Measurements from ENCODE around the gene SLC25A39.
"Not testable (repeated sequence)": the region's sequence is repeated elsewhere in the genome, so short reads cannot be mapped to it uniquely, and the experiment has no call there.

SLC25A39 gene, protein sequence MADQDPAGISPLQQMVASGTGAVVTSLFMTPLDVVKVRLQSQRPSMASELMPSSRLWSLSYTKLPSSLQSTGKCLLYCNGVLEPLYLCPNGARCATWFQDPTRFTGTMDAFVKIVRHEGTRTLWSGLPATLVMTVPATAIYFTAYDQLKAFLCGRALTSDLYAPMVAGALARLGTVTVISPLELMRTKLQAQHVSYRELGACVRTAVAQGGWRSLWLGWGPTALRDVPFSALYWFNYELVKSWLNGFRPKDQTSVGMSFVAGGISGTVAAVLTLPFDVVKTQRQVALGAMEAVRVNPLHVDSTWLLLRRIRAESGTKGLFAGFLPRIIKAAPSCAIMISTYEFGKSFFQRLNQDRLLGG
- long read RNA-seq, donor 1, transcript SLC25A39-201 (12 exons, 1,607 nt) = major isoform, 33 of 51 reads
- long read RNA-seq, donor 1, transcript SLC25A39-202 (12 exons, 1,565 nt) = minor isoform, 14 of 51 reads
- long read RNA-seq, donor 1, partial matches to known transcripts = 0 of 51 reads
- long read RNA-seq, donor 1, other reads (novel, unspliced or antisense) = 0 of 51 reads
- long read RNA-seq, donor 2, transcript SLC25A39-201 (12 exons, 1,607 nt) = major isoform, 19 of 30 reads
- long read RNA-seq, donor 2, transcript SLC25A39-202 (12 exons, 1,565 nt) = minor isoform, 9 of 30 reads
- long read RNA-seq, donor 2, partial matches to known transcripts = 0 of 30 reads
- long read RNA-seq, donor 2, other reads (novel, unspliced or antisense) = 0 of 30 reads
- long read RNA-seq, donor 3, transcript SLC25A39-201 (12 exons, 1,607 nt) = major isoform, 10 of 14 reads
- long read RNA-seq, donor 3, partial matches to known transcripts = 0 of 14 reads
- long read RNA-seq, donor 3, other reads (novel, unspliced or antisense) = 0 of 14 reads
- long read RNA-seq, donor 4, transcript SLC25A39-201 (12 exons, 1,607 nt) = major isoform, 23 of 36 reads
- long read RNA-seq, donor 4, partial matches to known transcripts = 5 of 36 reads
- long read RNA-seq, donor 4, other reads (novel, unspliced or antisense) = 0 of 36 reads
- long read RNA-seq, donor 5, transcript SLC25A39-202 (12 exons, 1,565 nt) = minor isoform, 11 of 59 reads
- long read RNA-seq, donor 5, transcript SLC25A39-201 (12 exons, 1,607 nt) = major isoform, 39 of 59 reads
- long read RNA-seq, donor 5, partial matches to known transcripts = 0 of 59 reads
- long read RNA-seq, donor 5, other reads (novel, unspliced or antisense) = 7 of 59 reads
- long read RNA-seq, donor 6, transcript SLC25A39-202 (12 exons, 1,565 nt) = minor isoform, 9 of 47 reads
- long read RNA-seq, donor 6, transcript SLC25A39-201 (12 exons, 1,607 nt) = major isoform, 36 of 47 reads
- long read RNA-seq, donor 6, partial matches to known transcripts = 0 of 47 reads
- long read RNA-seq, donor 6, other reads (novel, unspliced or antisense) = 0 of 47 reads
- long read RNA-seq, donor 7 = 0 reads
- long read RNA-seq, donor 8, transcript SLC25A39-201 (12 exons, 1,607 nt) = major isoform, 31 of 42 reads
- long read RNA-seq, donor 8, transcript SLC25A39-202 (12 exons, 1,565 nt) = minor isoform, 8 of 42 reads
- long read RNA-seq, donor 8, partial matches to known transcripts = 0 of 42 reads
- long read RNA-seq, donor 8, other reads (novel, unspliced or antisense) = 0 of 42 reads

DNA sequence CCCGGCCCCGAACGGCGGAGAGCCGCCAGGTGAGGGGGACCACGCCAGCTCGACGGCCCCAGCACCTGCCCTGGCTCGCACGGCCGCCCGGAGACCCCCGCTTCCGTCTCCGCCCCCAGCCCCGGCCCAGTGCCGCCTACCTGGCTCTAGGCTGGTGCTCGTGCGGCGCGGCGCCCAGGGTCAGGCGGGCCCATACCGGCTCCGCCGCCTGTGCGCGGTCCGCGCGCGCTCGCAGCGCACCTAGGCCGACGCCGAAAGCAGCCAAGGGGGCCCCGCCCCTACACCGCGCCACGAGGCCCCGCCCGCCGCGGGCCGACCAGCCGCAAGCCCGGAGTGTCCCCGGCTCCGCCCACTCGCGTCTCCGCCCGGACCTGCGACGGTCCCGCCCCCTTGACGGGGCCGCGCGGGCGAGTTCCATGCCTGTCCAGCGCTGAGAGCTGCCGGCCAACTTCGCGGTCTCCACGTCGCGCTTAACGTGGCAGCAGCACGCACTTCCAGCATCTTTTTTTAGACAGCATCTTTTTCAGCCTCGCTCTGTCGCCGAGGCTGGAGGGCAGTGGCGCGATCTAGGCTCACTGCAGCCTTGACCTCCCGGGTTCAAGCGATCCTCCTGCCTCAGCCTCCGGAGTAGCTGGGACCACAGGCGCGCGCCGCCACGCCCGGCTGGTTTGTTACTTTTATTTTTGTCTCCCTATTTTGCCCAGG is at the start of gene SLC25A39:
SLC25A39 (minus strand) TSS at position 253 of the 705 bp plus-strand sequence. CDS start 1,261 bp downstream, outside the sequence.
- peak; percentile 93 for DNase-seq

DNA sequence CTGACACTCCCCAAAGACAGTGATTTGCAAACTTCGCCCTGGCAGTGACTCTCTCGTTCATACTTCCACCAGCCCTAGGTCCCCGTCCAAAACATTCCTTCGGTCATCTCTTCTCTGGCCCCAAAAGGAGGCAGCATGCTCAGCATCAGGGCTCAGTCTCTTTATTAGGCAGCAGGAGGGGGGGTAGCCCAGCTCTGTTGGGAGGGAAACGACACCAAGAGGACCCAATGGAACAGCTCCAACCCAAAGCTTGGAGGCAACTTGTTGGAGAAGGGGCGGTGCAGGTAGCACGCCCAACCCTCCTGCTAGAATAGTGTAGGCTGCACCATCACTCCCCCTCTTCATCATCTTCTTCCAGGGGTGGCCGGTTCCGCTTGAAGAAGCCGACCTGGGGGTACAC is 47.4 kb upstream of the SLC25A39 start:
- no peak for DNase-seq

DNA sequence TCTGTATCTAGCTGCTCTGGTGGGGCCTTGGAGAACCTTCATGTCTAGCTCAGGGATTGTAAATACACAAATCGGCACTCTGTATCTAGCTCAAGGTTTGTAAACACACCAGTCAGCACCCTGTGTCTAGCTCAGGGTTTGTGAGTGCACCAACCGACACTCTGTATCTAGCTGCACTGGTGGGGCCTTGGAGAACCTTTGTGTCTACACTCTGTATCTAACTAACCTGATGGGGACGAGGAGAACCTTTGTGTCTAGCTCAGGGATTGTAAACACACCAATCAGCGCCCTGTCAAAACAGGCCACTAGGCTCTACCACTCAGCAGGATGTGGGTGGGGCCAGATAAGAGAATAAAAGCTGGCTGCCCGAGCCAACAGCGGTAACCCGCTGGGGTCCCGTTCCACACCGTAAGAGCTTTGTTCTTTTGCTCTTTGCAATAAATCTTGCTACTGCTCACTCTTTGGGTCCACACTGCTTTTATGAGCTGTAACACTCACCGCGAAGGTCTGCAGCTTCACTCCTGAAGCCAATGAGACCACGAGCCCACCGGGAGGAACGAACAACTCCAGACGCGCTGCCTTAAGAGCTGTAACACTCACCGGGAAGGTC is 44.9 kb upstream of the SLC25A39 start:
- DNase-seq = not testable (repeated sequence)

DNA sequence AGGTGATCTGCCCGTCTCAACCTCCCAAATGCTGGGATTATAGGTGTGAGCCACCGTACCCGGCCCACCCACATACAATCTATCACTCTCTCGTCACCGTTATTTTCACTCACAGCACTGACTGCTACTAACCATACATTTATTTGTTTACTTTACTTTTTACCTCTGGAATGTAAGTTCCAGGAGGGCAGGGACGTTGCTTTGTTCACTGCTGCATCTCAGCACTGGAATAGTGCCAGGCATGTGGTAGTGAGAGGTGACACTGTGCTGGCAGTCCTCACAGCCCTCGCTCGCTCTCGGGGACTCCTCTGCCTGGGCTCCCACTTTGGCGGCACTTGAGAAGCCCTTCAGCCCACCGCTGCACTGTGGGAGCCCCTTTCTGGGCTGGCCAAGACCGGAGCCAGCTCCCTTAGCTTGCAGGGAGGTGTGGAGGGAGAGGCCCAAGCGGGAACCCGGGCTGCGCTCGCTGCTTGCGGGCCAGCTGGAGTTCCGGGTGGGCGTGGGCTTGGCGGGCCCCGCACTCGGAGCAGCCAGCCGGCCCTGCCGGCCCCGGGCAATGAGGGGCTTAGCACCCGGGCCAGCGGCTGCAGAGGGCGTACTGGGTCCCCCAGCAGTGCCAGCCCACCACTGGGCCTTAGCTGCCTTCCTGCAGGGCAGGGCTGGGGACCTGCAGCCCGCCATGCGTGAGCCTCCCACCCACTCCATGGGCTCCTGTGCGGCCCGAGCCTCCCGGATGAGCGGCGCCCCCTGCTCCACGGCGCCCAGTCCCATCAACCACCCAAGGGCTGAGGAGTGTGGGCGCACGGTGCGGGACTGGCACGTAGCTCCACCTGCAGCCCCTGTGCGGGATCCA is 44.0 kb upstream of the SLC25A39 start:
- DNase-seq = not testable (repeated sequence)

DNA sequence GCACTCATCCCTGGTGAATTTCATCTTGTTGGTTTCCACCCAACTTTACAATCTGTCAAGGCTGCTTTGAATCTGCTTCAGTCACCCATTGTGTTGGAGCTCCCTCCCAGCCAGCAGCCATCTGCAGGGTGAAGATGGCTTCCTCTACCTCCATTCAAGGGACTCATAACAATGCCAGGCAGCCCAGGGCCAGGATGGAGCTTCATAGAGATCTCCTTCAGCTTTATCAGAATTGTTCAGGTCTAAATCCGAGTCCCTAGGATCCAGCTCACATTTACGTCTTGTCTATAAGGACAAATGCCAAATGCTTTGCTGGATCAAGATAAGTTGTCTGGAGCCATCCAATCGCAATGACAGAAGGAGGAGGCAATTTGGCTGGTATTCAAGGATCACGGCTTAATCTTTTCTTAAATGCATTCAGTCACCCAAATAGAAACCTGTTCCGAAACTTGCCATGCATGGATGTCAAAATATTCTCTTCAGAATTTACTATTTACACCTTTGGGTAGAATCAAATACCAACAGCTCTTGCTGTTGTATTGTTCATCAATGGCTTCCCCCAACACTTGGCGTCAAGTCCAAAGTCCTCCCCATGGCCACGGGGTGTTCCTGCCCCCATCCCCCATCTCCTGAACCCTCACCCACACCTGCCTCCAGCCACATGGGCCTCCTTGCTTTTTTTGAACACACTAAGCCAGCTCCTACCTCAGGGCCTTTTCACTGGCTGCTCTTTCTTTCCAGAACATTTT is 42.8 kb upstream of the SLC25A39 start:
- no peak for DNase-seq

GRCh38 chr17:44365051-44365450 is 40.4 kb upstream of the SLC25A39 start:
- DNase-seq = not testable (repeated sequence)

- no peak for DNase-seq
Observed at GRCh38 chr17:44363613-44364159, 39.1 kb upstream of the SLC25A39 start, which contains the start of gene FAM171A2. Gene FAM171A2 (minus strand): TSS chr17:44363853. CDS start chr17:44363714, 139 bp downstream.

DNA sequence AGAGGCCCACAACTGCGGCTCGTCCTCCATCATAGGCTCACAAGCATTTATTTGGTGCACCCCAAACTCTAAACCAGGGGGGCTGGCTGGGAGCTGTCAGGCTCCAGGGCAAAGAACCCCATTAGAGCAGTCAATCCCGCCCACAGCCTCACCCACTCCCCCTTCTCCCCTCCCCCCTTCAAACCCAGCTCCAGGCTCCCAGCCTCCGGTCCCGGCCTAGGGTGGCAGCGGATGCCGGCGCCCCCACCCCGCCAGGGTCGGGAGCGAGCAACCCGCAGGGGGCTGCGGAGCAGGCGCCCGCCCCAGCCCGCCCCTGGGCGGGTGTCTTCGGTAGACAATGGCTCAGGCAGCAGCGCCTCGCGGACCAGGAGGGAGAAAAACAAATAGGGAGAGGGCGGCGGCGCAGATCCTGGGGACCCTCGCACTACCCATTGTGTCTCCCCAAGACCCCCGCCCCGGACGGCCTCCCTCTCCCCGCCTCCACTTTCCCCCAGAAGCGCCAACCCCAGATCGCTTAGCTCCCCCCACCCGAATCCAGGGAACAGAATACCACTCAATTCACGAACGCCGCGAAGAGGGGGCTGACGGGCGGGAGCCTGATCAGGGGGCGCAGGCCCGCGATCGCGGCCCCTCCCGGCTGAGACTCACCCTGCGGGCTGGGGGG is 38.5 kb upstream of the SLC25A39 start:
- DNase-seq = no peak

- no peak for DNase-seq
Observed at GRCh38 chr17:44362459-44362948, 37.9 kb upstream of the SLC25A39 start.

- DNase-seq = no peak
Observed at GRCh38 chr17:44361292-44362260, 37.0 kb upstream of the SLC25A39 start.

- DNase-seq = peak; percentile 58
Observed at GRCh38 chr17:44360826-44361225, 36.2 kb upstream of the SLC25A39 start.

DNA sequence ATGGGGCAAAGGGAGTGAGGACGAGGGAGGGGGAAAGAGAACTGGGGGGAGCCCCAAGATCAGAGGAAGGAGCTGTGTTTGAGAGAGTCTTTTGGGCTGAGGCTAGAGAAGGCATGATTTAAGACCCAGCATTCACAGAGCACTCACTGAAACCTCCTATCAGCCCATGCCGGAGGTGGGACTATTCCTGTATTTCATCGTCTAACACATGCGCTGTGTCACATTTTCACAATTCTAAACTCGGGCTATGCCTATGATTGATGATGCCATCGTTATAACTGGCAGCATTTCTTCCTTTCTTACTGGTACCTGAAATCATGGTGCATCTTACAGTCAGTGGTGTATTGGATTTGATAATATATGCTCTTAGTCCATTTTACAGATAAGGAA is 35.5 kb upstream of the SLC25A39 start:
- no peak for DNase-seq

DNA sequence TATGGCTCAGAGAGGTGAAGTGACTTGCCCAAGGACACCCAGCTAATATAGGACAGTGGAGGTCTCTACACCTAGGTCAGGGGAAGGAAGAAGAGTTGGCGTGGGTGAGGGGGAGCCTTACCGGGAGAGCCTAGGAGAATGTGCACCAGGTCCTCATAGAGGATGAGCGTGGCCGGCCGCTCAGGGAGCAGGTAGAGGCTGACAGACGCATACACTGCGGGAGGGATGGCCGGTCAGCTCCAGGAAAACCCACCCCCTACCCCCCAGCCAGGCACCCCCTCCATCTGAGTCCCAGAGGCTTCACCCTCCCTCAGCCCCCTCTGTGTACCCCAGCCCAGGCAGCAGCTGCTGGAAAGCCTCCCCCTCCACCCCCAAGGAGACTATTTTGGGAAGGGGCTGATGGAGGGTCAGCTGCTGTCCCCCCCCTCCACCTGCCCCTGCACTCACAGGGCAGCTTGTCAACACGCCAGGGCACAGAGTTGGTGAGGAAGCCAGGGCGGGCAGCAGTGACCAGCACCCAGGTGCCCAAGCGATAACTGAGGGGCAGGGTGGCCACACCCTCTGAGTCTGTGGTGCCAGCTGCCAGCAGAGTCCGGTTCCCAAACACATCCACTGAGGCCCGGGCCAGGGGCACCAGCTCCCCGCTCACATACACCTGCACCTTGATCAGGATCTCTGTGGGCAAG is 35.0 kb upstream of the SLC25A39 start:
- DNase-seq = no peak

GRCh38 chr17:44359006-44359405 is 34.4 kb upstream of the SLC25A39 start:
- no peak for DNase-seq

GRCh38 chr17:44358066-44358465 is 33.4 kb upstream of the SLC25A39 start:
- DNase-seq = no peak

GRCh38 chr17:44356241-44356640 is 31.6 kb upstream of the SLC25A39 start:
- DNase-seq = no peak

All from right kidney (tissue), 9 donors.